ENCODE data around the gene KIAA1549.
A peak's percentile ranks its signal among the peaks of the same experiment; 100 is the strongest.

Gene KIAA1549

DNA sequence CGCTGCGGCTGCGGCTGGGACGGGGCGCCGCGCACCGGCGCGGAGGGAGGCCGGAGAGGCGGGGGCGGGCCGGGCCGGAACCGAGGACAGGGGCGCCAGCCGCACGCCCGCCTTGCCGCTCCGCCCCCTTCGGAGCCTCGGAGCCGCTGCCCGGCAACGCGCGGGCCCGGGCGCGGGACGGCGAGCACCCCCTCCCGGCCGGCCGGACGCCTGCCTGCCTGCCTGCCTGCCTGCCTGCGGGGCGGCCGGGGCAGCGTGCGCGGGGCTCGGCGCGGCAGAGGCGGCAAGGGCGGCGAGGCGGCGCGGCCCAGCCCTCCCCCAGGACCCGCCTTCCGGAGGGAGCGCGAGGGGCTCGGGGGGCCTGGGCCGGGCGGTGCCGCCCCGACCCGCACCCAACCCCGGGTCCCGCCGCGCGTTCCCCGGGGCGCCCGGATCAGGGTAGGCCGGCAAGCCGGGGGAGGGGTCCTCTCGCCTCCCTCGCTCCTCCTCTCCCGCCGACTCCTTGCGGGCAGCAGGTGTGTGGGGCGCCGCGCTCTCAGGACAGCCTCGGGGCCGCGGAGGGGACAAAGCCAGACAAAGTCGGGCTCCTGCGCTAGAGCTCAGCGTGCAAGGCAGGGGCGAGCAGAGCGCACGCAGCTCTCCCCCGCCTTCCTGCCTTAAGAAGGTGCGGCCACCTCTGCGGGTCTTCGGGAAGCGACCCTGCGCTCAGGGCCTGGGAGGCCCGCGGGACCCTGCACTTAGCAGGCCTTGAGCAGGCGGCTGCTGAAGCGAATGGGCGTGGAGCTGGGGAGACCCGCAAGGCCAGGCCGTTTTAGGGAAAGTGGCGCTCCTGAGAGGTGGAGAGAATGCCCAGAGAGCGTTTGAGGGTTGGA lies at the start of gene KIAA1549:
Gene KIAA1549, minus strand, starts transcription at position 58 of the 872 bp plus-strand sequence. CDS start 120 bp downstream, outside the sequence.
- peak; percentile 54 for TF ChIP-seq CTCF (IDR thresholded peaks at IDR 0.05)

DNA sequence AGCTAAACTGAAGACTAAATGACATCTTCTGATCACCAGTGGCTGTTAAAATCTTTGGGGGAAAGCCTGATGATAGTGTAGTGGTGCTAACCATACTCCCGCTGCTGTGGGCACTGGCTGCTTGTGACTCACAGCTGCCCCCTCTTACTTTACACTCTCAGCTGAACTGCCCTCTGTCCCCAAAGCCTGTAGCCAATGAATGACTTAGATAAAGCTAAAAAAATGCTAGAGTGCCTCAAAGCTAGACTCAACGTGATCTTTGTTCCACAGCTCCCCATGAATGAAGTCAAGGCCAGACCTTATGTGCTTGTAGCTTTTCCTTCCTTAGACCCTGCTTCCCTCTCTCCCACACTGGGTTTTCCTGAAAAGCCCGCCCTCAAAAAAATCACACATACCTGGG lies 48.2 kb upstream of the KIAA1549 start:
- TF ChIP-seq CTCF (IDR thresholded peaks at IDR 0.05) = no peak

GRCh38 chr7:139026551-139026950 lies 45.4 kb upstream of the KIAA1549 start:
- TF ChIP-seq CTCF (IDR thresholded peaks at IDR 0.05) = no peak

- TF ChIP-seq CTCF (IDR thresholded peaks at IDR 0.05) = no peak
These were observed 41.9 kb upstream of the KIAA1549 start for GRCh38 chr7:139023076-139023475.

GRCh38 chr7:139022286-139022685 lies 41.1 kb upstream of the KIAA1549 start:
- no peak for TF ChIP-seq CTCF (IDR thresholded peaks at IDR 0.05)

DNA sequence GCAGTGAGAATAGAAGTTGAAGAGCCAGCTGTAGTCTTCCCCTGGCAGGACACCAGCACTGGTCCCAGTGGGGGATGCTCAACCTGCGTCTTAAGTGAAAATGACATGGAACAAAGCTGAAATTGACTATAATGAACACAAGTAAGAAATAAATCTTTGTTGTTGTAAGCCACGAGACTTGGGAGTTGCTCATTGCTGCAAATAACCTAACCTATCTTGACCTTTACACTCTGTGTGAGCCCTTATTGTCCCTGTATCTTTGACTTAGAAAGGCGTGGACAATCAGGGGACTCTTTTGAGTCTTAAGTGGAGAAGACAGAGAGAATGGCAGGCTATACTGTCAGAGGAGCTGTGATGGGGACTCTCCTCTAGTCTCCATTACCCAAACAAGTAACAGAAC lies 37.7 kb upstream of the KIAA1549 start:
- no peak for TF ChIP-seq CTCF (IDR thresholded peaks at IDR 0.05)

DNA sequence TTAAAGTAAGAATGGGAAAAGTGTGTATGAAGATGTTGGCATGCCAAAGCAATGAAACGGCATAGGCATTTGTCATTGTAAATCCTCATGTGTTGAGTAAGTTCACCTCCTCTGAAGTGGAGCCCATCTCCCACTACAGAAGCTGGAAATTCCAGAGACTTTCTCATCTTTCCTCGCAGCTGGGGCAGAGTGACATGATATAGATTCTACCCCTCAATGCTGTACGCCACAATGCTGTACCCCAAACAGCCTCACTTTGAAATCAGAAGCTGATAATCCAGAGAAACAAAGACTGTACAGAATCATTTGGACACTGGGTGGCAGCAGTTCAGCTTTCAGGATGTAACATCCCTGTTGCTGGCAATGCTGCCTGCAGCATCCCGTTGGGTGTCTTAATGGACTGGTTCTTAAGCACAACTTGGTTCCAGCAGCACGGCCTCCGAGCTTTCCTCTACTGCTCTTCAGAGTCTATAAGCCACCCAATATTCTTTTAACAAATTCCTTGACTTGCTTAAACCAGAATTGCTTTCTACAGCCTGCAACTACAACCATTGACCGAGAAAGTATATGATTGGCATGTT lies 35.8 kb upstream of the KIAA1549 start:
- peak; percentile 80 for TF ChIP-seq CTCF (IDR thresholded peaks at IDR 0.05)
